Retinal pigment epithelial cell (primary cell): ENCODE results near the gene PARD3.
"Not testable (repeated sequence)": the region's sequence is repeated elsewhere in the genome, so short reads cannot be mapped to it uniquely, and the experiment has no call there.

Source experiments
- DNase-seq: peaks from one replicate; pipeline ENCODE4 v3.0.0-alpha.2; 2010; ENCODE audit warnings: low read depth
- H3K4me3 ChIP-seq: 2 replicates; pipeline ENCODE4 v1.5.1; 2011; ENCODE audit warnings: mild to moderate bottlenecking, low read length, control low read depth, moderate library complexity
- CTCF ChIP-seq: conservative IDR thresholded peaks from 2 replicates; pipeline ENCODE4 v1.5.1; 2011; ENCODE audit warnings: low read depth, low read length, control low read depth, inconsistent platforms

PARD3 gene

GRCh38 chr10:34707656-34708055 is 107.4 kb downstream of the PARD3 start:
- TF ChIP-seq CTCF: no peak
- no peak for DNase-seq

DNA sequence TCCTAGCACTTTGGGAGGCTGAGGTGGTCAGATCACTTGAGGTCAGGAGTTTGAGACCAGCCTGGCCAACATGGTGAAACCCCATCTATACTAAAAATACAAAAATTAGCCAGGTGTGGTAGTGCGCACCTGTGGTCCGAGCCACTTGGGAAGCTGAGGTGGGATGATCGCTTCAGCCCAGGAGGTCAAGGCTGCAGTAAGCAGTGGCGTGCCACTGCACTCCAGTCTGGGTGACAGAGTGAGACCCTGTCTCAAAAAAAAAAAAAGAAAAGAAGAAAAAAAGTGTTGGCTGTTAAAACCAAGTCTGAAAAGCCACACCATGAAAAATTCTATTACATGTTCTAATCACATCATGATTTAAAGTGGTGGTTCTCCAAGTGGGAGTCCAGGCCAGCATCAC is 108.1 kb downstream of the PARD3 start:
- not testable (repeated sequence) for DNase-seq, H3K4me3 ChIP-seq

More at GRCh38 chr10:34707656-34708055, 107.4 kb downstream of the PARD3 start:
- H3K4me3 ChIP-seq: no peak overlapping the region

GRCh38 chr10:34706147-34706546 is 108.9 kb downstream of the PARD3 start:
- no peak overlapping the region for H3K4me3 ChIP-seq
- no peak for DNase-seq
- TF ChIP-seq CTCF: no peak

DNA sequence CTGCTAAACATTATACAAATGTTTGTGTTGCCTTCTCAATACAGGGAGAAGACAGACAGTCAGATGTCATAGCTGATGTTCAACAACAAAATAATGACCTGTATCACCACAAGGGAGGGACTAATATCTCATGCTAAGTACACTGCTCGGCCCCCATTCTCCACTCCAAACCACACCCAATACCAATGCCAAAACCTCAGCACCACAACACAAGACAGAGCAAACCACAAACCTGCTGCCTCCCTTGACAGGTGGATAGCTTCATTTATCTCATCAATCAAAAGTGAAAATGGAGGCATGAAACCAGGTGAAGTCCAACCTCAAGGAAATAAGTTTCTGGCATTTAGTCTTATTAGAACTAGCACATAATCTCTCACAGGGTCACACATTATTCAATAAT is 109.5 kb downstream of the PARD3 start:
- no peak overlapping the region for H3K4me3 ChIP-seq
- DNase-seq: no peak
- TF ChIP-seq CTCF: no peak

- TF ChIP-seq CTCF: no peak
- no peak for DNase-seq
- H3K4me3 ChIP-seq: no peak overlapping the region
These were observed 110.4 kb downstream of the PARD3 start for GRCh38 chr10:34704526-34705184.

GRCh38 chr10:34702982-34703381 is 112.1 kb downstream of the PARD3 start:
- no peak for TF ChIP-seq CTCF
- DNase-seq: no peak
- H3K4me3 ChIP-seq: no peak overlapping the region

DNA sequence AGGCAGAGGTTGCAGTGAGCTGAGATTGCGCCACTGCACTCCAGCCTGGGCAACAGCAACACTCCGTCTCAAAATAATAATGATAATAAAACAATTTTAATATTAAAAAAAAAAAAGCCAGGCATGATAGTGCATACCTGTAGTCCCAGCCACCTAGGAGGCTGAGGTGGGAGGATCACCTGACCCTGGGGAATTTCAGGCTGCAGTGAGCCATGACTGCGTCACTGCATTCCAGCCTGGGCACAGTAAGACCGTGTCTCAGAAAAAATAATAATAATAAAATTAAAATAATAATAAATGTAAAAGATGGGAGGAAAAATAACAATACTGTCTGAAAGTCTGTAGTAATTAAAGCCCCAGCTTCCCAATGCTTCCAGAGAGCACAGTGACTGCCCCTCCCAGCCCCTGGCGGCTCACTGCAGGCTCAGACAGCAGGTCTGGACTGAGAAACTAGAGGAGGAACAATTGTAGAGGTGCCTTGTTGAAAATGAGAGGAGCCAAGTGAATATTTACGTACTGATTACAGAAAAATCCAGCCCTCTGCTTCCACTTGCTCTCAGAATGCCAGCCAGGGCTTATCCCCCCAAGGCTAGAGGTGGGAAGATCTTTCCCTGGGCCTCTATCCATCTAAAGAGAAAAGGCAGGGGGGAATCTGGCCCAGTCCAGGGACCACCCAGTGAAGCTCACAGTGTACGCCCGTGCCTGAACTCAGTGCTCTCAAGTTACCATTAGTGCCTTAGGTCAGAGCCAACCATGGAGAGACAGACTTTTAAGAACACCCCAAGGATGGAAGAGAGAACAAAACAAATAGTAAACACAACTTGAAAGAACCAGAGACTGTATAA is 112.8 kb downstream of the PARD3 start:
- no peak for TF ChIP-seq CTCF
- H3K4me3 ChIP-seq: no peak overlapping the region
- no peak for DNase-seq
